NB4 (cell line): ENCODE data around the gene RGR.

Experiments
- CTCF ChIP-seq: IDR thresholded peaks from one replicate; pipeline ENCODE4 v1.5.1; 2012; ENCODE audit warnings: low read depth, low read length
- MAX ChIP-seq: IDR thresholded peaks from 2 replicates; pipeline ENCODE4 v1.6.1; 2011; ENCODE audit warnings: low read depth, low read length
- POLR2A ChIP-seq: IDR thresholded peaks from 2 replicates; pipeline ENCODE4 v1.6.1; 2011; ENCODE audit warnings: mild to moderate bottlenecking; ENCODE audit not compliant: insufficient read length; ENCODE audit errors: extremely low read depth

GRCh38 chr10:84211566-84211965 lies 33.3 kb upstream of the RGR start:
- TF ChIP-seq CTCF, result no peak
- TF ChIP-seq POLR2A, result no peak
- no peak for TF ChIP-seq MAX
